HG03521 (cell line): Measurements from ENCODE around the gene ZNF438.

Source experiments
- ATAC-seq: cut with Tn5 transposase; IDR thresholded peaks from one replicate; pipeline ENCODE4 v1.9.1; 2021; ENCODE audit warnings: mild to moderate bottlenecking, moderate library complexity; ENCODE audit not compliant: unreplicated experiment

The ZNF438 gene

GRCh38 chr10:30849231-30850035, 182.2 kb downstream of the ZNF438 start:
- ATAC-seq = no peak

GRCh38 chr10:30848396-30849032, 183.2 kb downstream of the ZNF438 start:
- ATAC-seq = no peak

- ATAC-seq = no peak
These were observed 184.0 kb downstream of the ZNF438 start for GRCh38 chr10:30847642-30848041.

- no peak for ATAC-seq
These were observed 184.5 kb downstream of the ZNF438 start for GRCh38 chr10:30847199-30847598.

- ATAC-seq = no peak
These were observed 185.0 kb downstream of the ZNF438 start for GRCh38 chr10:30846710-30847109.

GRCh38 chr10:30842894-30843293, 188.8 kb downstream of the ZNF438 start:
- ATAC-seq = no peak

- ATAC-seq = no peak
These were observed 189.5 kb downstream of the ZNF438 start for GRCh38 chr10:30842185-30842584.

GRCh38 chr10:30840395-30841050, 191.1 kb downstream of the ZNF438 start:
- no peak for ATAC-seq

GRCh38 chr10:30839652-30840051, 192.0 kb downstream of the ZNF438 start:
- no peak for ATAC-seq

- ATAC-seq = no peak
These were observed 195.3 kb downstream of the ZNF438 start for GRCh38 chr10:30836406-30836805.

GRCh38 chr10:30835146-30835545, 196.5 kb downstream of the ZNF438 start:
- no peak for ATAC-seq

- no peak for ATAC-seq
These were observed 197.0 kb downstream of the ZNF438 start for GRCh38 chr10:30834651-30835050.

- no peak for ATAC-seq
These were observed 197.5 kb downstream of the ZNF438 start for GRCh38 chr10:30834153-30834552.

- no peak for ATAC-seq
These were observed 198.1 kb downstream of the ZNF438 start for GRCh38 chr10:30833628-30833970.

- ATAC-seq = no peak
These were observed 198.7 kb downstream of the ZNF438 start for GRCh38 chr10:30832749-30833627.

GRCh38 chr10:30832001-30832748, 199.5 kb downstream of the ZNF438 start:
- ATAC-seq = no peak

- ATAC-seq = no peak
These were observed 200.2 kb downstream of the ZNF438 start for GRCh38 chr10:30831426-30831825.

- ATAC-seq = no peak
These were observed 201.1 kb downstream of the ZNF438 start for GRCh38 chr10:30830315-30831230.

- no peak for ATAC-seq
These were observed 201.8 kb downstream of the ZNF438 start for GRCh38 chr10:30829901-30830300.
